Activated B cell treated with CpG ODN at 0.5 μM for 24 hours (primary cell): ENCODE measurements around the gene RAD51B. TPM values are rescaled to one million over a fixed set of nuclear protein-coding genes. Genes with fewer than 3 reads are reported as not detected.

ENCODE experiments used
- ATAC-seq: fragments of 200-7000 bp; cut with Tn5 transposase; one replicate; pipeline ENCODE4 v1.10.0; 2021; ENCODE audit warnings: low read depth, mild to moderate bottlenecking, moderate library complexity
- CTCF ChIA-PET: fragments of 350-600 bp; sonication (Branson Sonifier 250); formaldehyde crosslinking; loops from one replicate; lab custom pipeline; 2021; ENCODE audit warnings: antibody characterized with exemption; lab: Charles Lee
- POLR2A ChIA-PET: fragments of 350-600 bp; sonication (Branson Sonifier 250); formaldehyde crosslinking; loops from one replicate; lab custom pipeline; 2021; ENCODE audit warnings: antibody characterized with exemption; lab: Charles Lee
- DNase-seq: peaks from one replicate; pipeline ENCODE4 v3.0.0; 2022
- H3K27ac Mint-ChIP-seq: one replicate; pipeline ENCODE4 v1.8.0; 2020; ENCODE audit warnings: mixed read lengths
- H3K27me3 Mint-ChIP-seq: one replicate; pipeline ENCODE4 v1.8.0; 2021; ENCODE audit warnings: mixed read lengths
- H3K36me3 Mint-ChIP-seq: one replicate; pipeline ENCODE4 v1.8.0; 2021; ENCODE audit warnings: low read depth, mixed read lengths
- H3K4me1 Mint-ChIP-seq: one replicate; pipeline ENCODE4 v1.8.0; 2021; ENCODE audit warnings: mixed read lengths
- H3K4me3 Mint-ChIP-seq: one replicate; pipeline ENCODE4 v1.8.0; 2020; ENCODE audit warnings: mild to moderate bottlenecking, mixed read lengths
- H3K9me3 Mint-ChIP-seq: one replicate; pipeline ENCODE4 v1.8.0; 2020; ENCODE audit warnings: mixed read lengths
- intact Hi-C: fragments of 100-400 bp; cut with micrococcal nuclease; formaldehyde crosslinking; loops from one replicate; pipeline ENCODE4 v1.15.1; 2024
- total RNA-seq: library from RNA; stranded (reverse); gene quantifications from 2 replicates; pipeline ENCODE4 v1.2.3, GENCODE V29; 2022
- TF ChIP-seq, protein P1 (sequence below): fragments of 200-600 bp; IDR thresholded peaks from one replicate; pipeline ENCODE4 v1.8.0; 2022; ENCODE audit warnings: antibody characterized with exemption, mild to moderate bottlenecking

The RAD51B gene
- total RNA-seq, 1 donor from 2014 or later: 53.9 TPM

DNA sequence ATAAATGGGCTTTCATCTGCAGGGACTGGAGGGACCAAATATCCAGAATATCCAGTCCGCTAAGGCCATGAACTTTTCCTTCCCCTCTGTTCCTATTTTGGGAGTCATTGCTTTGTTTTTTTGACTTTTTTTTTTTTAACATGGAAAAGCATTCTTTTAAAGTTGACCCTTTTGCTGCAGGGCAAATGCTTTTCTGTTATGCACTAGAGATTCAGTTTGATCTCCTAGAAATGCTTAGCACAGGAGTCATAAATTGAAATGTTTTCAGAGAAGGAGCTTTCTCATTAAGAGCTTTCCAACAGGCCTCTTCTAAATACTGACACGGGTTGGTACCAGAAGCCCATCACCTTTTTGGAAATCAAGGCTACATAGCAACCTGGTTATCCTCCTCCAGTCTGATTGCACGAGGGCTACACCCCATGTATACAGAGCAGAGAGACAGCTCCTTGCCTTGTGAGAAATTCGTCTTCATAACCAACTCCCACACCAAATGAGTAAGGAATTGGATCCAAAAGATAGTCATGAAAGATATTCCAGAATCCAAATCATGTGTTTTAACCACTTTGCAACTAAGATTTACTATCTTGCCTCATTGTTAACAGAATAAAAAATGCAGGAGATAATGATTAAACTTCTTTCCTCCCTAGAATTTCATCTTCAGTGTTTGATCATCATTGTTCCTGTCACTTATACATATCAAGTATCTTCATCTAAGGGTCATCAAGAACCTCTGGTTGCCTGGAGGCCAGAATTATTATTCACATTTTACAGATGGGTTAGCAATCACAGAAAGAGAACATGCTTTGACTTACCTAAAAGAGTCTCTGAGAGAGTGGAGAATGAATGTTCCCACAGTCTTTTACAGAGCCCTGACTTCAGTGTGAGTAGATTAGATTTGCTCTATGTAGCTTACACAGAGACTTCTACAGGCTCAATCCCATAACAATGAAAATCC lies 583.9 kb downstream of the RAD51B start:
- Mint-ChIP-seq H3K27ac (peak overlapping the region; percentile 92), H3K27me3 (no peaks in the 10 kb centered on the region), H3K4me1 (peaks cover 89% of the 10 kb centered on the region), H3K4me3 (peak overlapping the region; percentile 76), H3K9me3 (no peaks in the 10 kb centered on the region), H3K36me3 (peaks cover 8% of the 10 kb centered on the region)
- intact Hi-C loops: loop anchor here (1.0 to 10.0 kb wide), 8 partner anchors 36 to 459 kb away; partner anchors contain the start of gene ZFP36L1
- ATAC-seq: peak; percentile 7
- ChIA-PET POLR2A (interaction anchor here (0.7 to 16.7 kb wide), 25 partner anchors 14 to 412 kb away, joined by 3 to 350 read pairs (median 5); partner anchors contain the start of gene ZFP36L1), CTCF (interaction anchor here (0.9 to 1.5 kb wide), 4 partner anchors 152 to 412 kb away, joined by 3 to 5 read pairs (median 3); no protein-coding TSS in a partner anchor)
- TF ChIP-seq, protein P1, sequence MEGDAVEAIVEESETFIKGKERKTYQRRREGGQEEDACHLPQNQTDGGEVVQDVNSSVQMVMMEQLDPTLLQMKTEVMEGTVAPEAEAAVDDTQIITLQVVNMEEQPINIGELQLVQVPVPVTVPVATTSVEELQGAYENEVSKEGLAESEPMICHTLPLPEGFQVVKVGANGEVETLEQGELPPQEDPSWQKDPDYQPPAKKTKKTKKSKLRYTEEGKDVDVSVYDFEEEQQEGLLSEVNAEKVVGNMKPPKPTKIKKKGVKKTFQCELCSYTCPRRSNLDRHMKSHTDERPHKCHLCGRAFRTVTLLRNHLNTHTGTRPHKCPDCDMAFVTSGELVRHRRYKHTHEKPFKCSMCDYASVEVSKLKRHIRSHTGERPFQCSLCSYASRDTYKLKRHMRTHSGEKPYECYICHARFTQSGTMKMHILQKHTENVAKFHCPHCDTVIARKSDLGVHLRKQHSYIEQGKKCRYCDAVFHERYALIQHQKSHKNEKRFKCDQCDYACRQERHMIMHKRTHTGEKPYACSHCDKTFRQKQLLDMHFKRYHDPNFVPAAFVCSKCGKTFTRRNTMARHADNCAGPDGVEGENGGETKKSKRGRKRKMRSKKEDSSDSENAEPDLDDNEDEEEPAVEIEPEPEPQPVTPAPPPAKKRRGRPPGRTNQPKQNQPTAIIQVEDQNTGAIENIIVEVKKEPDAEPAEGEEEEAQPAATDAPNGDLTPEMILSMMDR: no peak
- DNase-seq: no peak

DNA sequence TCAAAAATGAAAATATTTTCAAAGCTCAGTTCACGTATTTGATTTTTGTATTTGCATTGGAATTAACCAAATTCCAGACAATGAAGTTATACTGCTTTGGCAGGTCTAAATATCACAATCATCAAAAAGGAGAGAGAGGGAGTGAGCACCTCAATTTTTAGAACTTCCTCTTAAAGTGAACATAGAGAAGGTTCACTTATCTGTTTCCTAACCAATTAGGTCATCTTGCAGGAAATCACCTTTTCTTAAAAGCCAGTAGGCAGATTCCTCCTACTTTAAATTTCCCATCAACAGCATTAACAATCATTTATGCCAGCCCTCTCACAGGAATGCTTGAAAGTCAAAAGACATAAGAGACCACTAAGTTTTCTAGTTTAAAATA lies 584.6 kb downstream of the RAD51B start:
- ATAC-seq (peak; percentile 32), DNase-seq (no peak)
- TF ChIP-seq, protein P1: no peak
- H3K27ac Mint-ChIP-seq: peak overlapping the region; percentile 92
- peaks cover 6% of the 10 kb centered on the region for H3K36me3 Mint-ChIP-seq
- CTCF ChIA-PET: interaction anchor here (0.9 to 1.9 kb wide), 5 partner anchors 121 to 412 kb away, joined by 3 to 12 read pairs (median 3); no protein-coding TSS in a partner anchor
- peaks cover 90% of the 10 kb centered on the region for H3K4me1 Mint-ChIP-seq
- peak overlapping the region; percentile 76 for H3K4me3 Mint-ChIP-seq
- no peaks in the 10 kb centered on the region for H3K9me3 Mint-ChIP-seq
- intact Hi-C loops: loop anchor here (1.0 to 10.0 kb wide), 7 partner anchors 37 to 459 kb away; partner anchors contain the start of gene ZFP36L1
- POLR2A ChIA-PET: interaction anchor here (0.5 to 16.7 kb wide), 29 partner anchors 30 to 411 kb away, joined by 3 to 350 read pairs (median 5); partner anchors contain the start of gene ZFP36L1
- H3K27me3 Mint-ChIP-seq: no peaks in the 10 kb centered on the region

- Mint-ChIP-seq H3K4me1 (peaks cover 93% of the 10 kb centered on the region), H3K9me3 (no peaks in the 10 kb centered on the region), H3K27me3 (no peaks in the 10 kb centered on the region), H3K27ac (peak overlapping the region; percentile 92), H3K4me3 (peak overlapping the region; percentile 76), H3K36me3 (peaks cover 6% of the 10 kb centered on the region)
- ATAC-seq: peak; percentile 20
- no peak for DNase-seq
- POLR2A ChIA-PET: interaction anchor here (0.5 to 16.7 kb wide), 31 partner anchors 11 to 411 kb away, joined by 3 to 350 read pairs (median 5); partner anchors contain the start of gene ZFP36L1
- intact Hi-C loops: loop anchor here (1.0 to 10.0 kb wide), 7 partner anchors 37 to 460 kb away; partner anchors contain the start of gene ZFP36L1
- TF ChIP-seq, protein P1: no peak
- CTCF ChIA-PET: interaction anchor here (1.0 to 1.9 kb wide), 3 partner anchors 121 to 411 kb away, joined by 3 to 12 read pairs (median 3); no protein-coding TSS in a partner anchor
Measured at GRCh38 chr14:68404652-68405183, 585.1 kb downstream of the RAD51B start.

DNA sequence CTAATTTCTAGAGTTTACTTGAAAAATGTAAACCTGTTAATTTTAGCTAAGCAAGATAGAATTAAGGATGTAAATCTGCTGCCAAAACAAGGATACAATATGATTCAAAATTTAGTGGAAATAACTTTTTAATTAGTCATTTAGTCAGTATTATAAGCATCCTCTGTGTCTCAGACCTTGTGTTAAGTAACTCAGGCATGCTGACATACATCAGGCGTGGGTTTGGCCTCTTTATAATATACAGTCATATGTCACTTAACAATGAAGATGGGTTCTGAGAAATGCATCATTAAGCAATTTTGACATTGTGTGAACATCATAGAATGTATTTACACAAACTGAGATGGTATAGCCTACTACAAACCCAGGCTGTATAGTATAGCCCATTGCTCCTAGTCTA lies 586.4 kb downstream of the RAD51B start:
- peaks cover 90% of the 10 kb centered on the region for H3K4me1 Mint-ChIP-seq
- DNase-seq: no peak
- intact Hi-C loops: loop anchor here (10.0 kb wide), 1 partner anchor 461 kb away; no protein-coding TSS in a partner anchor
- TF ChIP-seq, protein P1: no peak
- no peaks in the 10 kb centered on the region for H3K9me3 Mint-ChIP-seq
- ChIA-PET POLR2A (interaction anchor here (0.6 to 16.7 kb wide), 21 partner anchors 10 to 409 kb away, joined by 3 to 350 read pairs (median 6); partner anchors contain the start of gene ZFP36L1), CTCF (interaction anchor here (0.6 to 1.9 kb wide), 7 partner anchors 122 to 472 kb away, joined by 3 to 12 read pairs (median 3); no protein-coding TSS in a partner anchor)
- H3K4me3 Mint-ChIP-seq: no peak overlapping the region
- peaks cover 6% of the 10 kb centered on the region for H3K36me3 Mint-ChIP-seq
- H3K27me3 Mint-ChIP-seq: no peaks in the 10 kb centered on the region
- peak overlapping the region; percentile 92 for H3K27ac Mint-ChIP-seq
- no peak for ATAC-seq
